ENCODE measurements around the gene TRAF6. TPM values are rescaled to one million over a fixed set of nuclear protein-coding genes. Genes with fewer than 3 reads are reported as not detected.

TRAF6 gene
- total RNA-seq, 4 donors from 2014 or later = 12.6 to 18.7 (median 18.6) TPM

- DNase-seq (ENCODE audit: low spot score in 2 of 2) = no peak
- no peaks in the 10 kb centered on the region for H3K9me3 ChIP-seq
- no peaks in the 10 kb centered on the region for H3K27me3 ChIP-seq
- H3K27ac ChIP-seq = no peak overlapping the region
- WGBS = 87% methylated on average over 3 of the region's 3 CpGs
- H3K4me1 ChIP-seq = peaks cover 15% of the 10 kb centered on the region
- H3K36me3 ChIP-seq = no peaks in the 10 kb centered on the region
- H3K4me3 ChIP-seq = no peak overlapping the region
- TF ChIP-seq POLR2A (IDR thresholded peaks at IDR 0.05) = no peak
- TF ChIP-seq, protein P1, sequence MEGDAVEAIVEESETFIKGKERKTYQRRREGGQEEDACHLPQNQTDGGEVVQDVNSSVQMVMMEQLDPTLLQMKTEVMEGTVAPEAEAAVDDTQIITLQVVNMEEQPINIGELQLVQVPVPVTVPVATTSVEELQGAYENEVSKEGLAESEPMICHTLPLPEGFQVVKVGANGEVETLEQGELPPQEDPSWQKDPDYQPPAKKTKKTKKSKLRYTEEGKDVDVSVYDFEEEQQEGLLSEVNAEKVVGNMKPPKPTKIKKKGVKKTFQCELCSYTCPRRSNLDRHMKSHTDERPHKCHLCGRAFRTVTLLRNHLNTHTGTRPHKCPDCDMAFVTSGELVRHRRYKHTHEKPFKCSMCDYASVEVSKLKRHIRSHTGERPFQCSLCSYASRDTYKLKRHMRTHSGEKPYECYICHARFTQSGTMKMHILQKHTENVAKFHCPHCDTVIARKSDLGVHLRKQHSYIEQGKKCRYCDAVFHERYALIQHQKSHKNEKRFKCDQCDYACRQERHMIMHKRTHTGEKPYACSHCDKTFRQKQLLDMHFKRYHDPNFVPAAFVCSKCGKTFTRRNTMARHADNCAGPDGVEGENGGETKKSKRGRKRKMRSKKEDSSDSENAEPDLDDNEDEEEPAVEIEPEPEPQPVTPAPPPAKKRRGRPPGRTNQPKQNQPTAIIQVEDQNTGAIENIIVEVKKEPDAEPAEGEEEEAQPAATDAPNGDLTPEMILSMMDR (IDR thresholded peaks at IDR 0.05) = no peak
- no peak for TF ChIP-seq EP300 (IDR thresholded peaks at IDR 0.05)
- no peak for TF ChIP-seq POLR2AphosphoS5 (IDR thresholded peaks at IDR 0.05)
Measured at GRCh38 chr11:36463781-36464180, 46.3 kb downstream of the TRAF6 start.

- TF ChIP-seq POLR2AphosphoS5 (IDR thresholded peaks at IDR 0.05) = no peak
- no peak for TF ChIP-seq EP300 (IDR thresholded peaks at IDR 0.05)
- TF ChIP-seq, protein P1 (IDR thresholded peaks at IDR 0.05) = no peak
- no peak for TF ChIP-seq POLR2A (IDR thresholded peaks at IDR 0.05)
- Histone ChIP-seq H3K4me3 (no peak overlapping the region), H3K27ac (no peak overlapping the region), H3K9me3 (no peaks in the 10 kb centered on the region), H3K27me3 (no peaks in the 10 kb centered on the region), H3K36me3 (no peaks in the 10 kb centered on the region), H3K4me1 (peaks cover 5% of the 10 kb centered on the region)
- no peak for DNase-seq (ENCODE audit: low spot score in 2 of 2)
- 97% methylated on average over 15 of the region's 15 CpGs for WGBS
Measured at GRCh38 chr11:36462321-36462720, 47.8 kb downstream of the TRAF6 start.

DNA sequence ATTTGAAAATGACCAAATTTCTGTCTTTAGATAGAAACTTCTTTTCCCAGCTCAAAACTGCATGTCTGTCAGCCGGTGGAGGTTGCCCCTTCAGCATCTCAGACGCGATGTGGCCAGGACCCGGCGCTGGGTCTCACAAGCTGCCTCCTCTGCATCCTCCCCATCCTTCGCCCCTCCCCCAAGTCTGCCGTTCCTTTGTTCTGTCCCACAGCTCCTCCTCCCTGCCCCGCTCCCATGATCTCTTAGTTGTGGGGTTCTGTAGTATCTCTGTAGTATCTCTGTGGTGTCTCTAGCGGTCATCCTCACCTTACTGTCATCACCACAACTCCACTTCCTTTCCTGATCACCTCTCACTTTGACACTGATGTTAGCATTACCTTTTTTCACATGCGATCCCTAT lies 49.9 kb downstream of the TRAF6 start:
- DNase-seq (ENCODE audit: low spot score in 2 of 2) = no peak
- WGBS = 93% methylated on average over 10 of the region's 10 CpGs
- Histone ChIP-seq H3K9me3 (no peaks in the 10 kb centered on the region), H3K4me3 (no peak overlapping the region), H3K4me1 (peaks cover 16% of the 10 kb centered on the region), H3K27ac (no peak overlapping the region), H3K36me3 (no peaks in the 10 kb centered on the region), H3K27me3 (no peaks in the 10 kb centered on the region)
- TF ChIP-seq EP300 (IDR thresholded peaks at IDR 0.05) = no peak
- TF ChIP-seq, protein P1 (IDR thresholded peaks at IDR 0.05) = no peak
- no peak for TF ChIP-seq POLR2AphosphoS5 (IDR thresholded peaks at IDR 0.05)
- no peak for TF ChIP-seq POLR2A (IDR thresholded peaks at IDR 0.05)

GRCh38 chr11:36459046-36459445 lies 51.0 kb downstream of the TRAF6 start:
- Histone ChIP-seq H3K4me3 (no peak overlapping the region), H3K27me3 (no peaks in the 10 kb centered on the region), H3K4me1 (peaks cover 23% of the 10 kb centered on the region), H3K9me3 (no peaks in the 10 kb centered on the region), H3K36me3 (no peaks in the 10 kb centered on the region), H3K27ac (no peak overlapping the region)
- no peak for DNase-seq (ENCODE audit: low spot score in 2 of 2)
- TF ChIP-seq, protein P1 (IDR thresholded peaks at IDR 0.05) = no peak
- no peak for TF ChIP-seq POLR2A (IDR thresholded peaks at IDR 0.05)
- TF ChIP-seq EP300 (IDR thresholded peaks at IDR 0.05) = no peak
- no peak for TF ChIP-seq POLR2AphosphoS5 (IDR thresholded peaks at IDR 0.05)
- 92% methylated on average over 7 of the region's 7 CpGs for WGBS

- Histone ChIP-seq H3K4me1 (peaks cover 23% of the 10 kb centered on the region), H3K27ac (no peak overlapping the region), H3K9me3 (no peaks in the 10 kb centered on the region), H3K4me3 (no peak overlapping the region), H3K36me3 (no peaks in the 10 kb centered on the region), H3K27me3 (no peaks in the 10 kb centered on the region)
- WGBS = 93% methylated on average over 8 of the region's 8 CpGs
- no peak for DNase-seq (ENCODE audit: low spot score in 2 of 2)
- TF ChIP-seq POLR2A (IDR thresholded peaks at IDR 0.05) (no peak), POLR2AphosphoS5 (IDR thresholded peaks at IDR 0.05) (no peak), EP300 (IDR thresholded peaks at IDR 0.05) (no peak)
- TF ChIP-seq, protein P1 (IDR thresholded peaks at IDR 0.05) = no peak
Measured at GRCh38 chr11:36458129-36458915, 51.8 kb downstream of the TRAF6 start.

All from suprapubic skin (tissue), 4 donors.